ENCODE data around the gene HSPA1L. TPM values are rescaled to one million over a fixed set of nuclear protein-coding genes. Genes with fewer than 3 reads are reported as not detected.
"Not testable (repeated sequence)": the region's sequence is repeated elsewhere in the genome, so short reads cannot be mapped to it uniquely, and the experiment has no call there.

HSPA1L gene
- total and polyA plus RNA-seq, 4 donors, result 0.27 to 0.79 (median 0.47) TPM

DNA sequence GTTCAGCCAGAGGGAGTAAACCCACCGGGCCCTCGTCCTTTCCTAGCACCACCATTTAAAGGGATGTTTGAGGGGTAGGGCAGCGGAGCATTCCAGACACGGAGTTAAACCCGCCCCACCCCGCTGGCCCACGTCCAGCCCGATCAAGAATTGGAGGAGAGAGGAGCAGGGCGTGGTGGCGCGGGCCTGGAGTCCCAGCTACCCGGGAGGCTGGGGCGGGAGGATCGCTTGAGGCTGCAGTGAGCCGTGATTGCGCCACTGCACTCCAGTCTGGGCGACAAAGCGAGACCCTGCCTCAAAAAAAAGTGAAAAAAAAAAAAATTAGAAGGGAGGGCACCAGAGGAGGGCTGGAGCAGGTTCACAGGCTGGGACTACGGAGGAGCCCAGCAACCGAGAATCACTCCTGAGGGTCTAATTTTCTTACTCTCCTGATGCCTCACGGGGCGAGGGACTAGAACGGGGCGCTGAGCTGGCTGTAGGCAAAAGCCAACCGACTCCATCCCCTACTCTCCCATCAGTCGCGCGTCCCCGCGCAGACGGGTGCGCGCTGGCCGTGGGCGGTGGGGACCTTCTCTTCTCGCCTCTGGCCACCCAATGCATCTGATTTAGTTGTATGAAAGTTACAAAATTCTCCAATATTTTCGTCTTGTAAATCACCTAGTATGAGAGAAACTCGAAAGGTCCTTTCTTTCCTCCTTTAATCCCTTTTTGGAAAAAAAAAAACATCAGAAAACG is 6.4 kb upstream of the HSPA1L start:
- Histone ChIP-seq H3K27me3 (ENCODE audit: control insufficient read depth in 4 of 4, insufficient read depth in 4 of 4, low read length in 3 of 4) (no peaks in the 10 kb centered on the region), H3K4me3 (ENCODE audit: low read depth in 1 of 3, low read length in 3 of 3) (peak overlapping the region; percentile 43 to 61 (median 53)), H3K36me3 (ENCODE audit: control insufficient read depth in 4 of 4, insufficient read depth in 3 of 4, low read depth in 1 of 4, low read length in 3 of 4) (no peaks in the 10 kb centered on the region), H3K27ac (ENCODE audit: low read depth in 1 of 2, low read length in 2 of 2) (peak overlapping the region; percentile 98 to 99), H3K9ac (ENCODE audit: low read depth in 1 of 2, low read length in 2 of 2) (peak overlapping the region; percentile 52 to 83), H3K4me1 (ENCODE audit: control insufficient read depth in 4 of 4, insufficient read depth in 4 of 4, low read length in 3 of 4) (peaks cover 9 to 23% (median 16%) of the 10 kb centered on the region in 4 donors), H3K9me3 (ENCODE audit: control insufficient read depth in 4 of 4, low read length in 3 of 4) (no peaks in the 10 kb centered on the region)
- DNase-seq (ENCODE audit: low spot score), result peak; percentile 87
- 16% methylated on average over 39 of the region's 39 CpGs for WGBS
- no peak for TF ChIP-seq FOXA1 (IDR thresholded peaks at IDR 0.05)
- TF ChIP-seq, protein P1, sequence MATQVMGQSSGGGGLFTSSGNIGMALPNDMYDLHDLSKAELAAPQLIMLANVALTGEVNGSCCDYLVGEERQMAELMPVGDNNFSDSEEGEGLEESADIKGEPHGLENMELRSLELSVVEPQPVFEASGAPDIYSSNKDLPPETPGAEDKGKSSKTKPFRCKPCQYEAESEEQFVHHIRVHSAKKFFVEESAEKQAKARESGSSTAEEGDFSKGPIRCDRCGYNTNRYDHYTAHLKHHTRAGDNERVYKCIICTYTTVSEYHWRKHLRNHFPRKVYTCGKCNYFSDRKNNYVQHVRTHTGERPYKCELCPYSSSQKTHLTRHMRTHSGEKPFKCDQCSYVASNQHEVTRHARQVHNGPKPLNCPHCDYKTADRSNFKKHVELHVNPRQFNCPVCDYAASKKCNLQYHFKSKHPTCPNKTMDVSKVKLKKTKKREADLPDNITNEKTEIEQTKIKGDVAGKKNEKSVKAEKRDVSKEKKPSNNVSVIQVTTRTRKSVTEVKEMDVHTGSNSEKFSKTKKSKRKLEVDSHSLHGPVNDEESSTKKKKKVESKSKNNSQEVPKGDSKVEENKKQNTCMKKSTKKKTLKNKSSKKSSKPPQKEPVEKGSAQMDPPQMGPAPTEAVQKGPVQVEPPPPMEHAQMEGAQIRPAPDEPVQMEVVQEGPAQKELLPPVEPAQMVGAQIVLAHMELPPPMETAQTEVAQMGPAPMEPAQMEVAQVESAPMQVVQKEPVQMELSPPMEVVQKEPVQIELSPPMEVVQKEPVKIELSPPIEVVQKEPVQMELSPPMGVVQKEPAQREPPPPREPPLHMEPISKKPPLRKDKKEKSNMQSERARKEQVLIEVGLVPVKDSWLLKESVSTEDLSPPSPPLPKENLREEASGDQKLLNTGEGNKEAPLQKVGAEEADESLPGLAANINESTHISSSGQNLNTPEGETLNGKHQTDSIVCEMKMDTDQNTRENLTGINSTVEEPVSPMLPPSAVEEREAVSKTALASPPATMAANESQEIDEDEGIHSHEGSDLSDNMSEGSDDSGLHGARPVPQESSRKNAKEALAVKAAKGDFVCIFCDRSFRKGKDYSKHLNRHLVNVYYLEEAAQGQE (IDR thresholded peaks at IDR 0.05), result peak; percentile 1

DNA sequence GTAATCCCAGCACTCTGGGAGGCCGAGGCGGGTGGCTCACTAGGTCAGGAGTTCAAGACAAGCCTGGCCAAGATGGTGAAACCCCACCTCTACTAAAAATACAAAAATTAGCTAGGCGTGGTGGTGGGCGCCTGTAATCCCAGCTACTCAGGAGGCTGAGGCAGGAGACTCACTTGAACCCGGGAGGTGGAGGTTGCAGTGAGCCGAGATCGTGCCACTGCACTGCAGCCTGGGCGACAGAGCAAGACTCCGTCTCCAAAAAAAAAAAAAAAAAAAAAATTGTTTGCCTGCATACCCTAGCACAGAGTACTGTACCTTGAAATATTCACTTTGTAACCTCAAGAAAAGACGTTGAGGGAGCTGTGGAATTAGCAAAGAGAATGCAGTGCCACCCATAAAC is 5.3 kb upstream of the HSPA1L start:
- WGBS, result 89% methylated on average over 10 of the region's 10 CpGs
- not testable (repeated sequence) for H3K27ac ChIP-seq (ENCODE audit: low read depth in 1 of 2, low read length in 2 of 2); DNase-seq (ENCODE audit: low spot score); H3K27me3 ChIP-seq (ENCODE audit: control insufficient read depth in 4 of 4, insufficient read depth in 4 of 4, low read length in 3 of 4); H3K36me3 ChIP-seq (ENCODE audit: control insufficient read depth in 4 of 4, insufficient read depth in 3 of 4, low read depth in 1 of 4, low read length in 3 of 4); H3K9me3 ChIP-seq (ENCODE audit: control insufficient read depth in 4 of 4, low read length in 3 of 4); H3K9ac ChIP-seq (ENCODE audit: low read depth in 1 of 2, low read length in 2 of 2); H3K4me3 ChIP-seq (ENCODE audit: low read depth in 1 of 3, low read length in 3 of 3)
- H3K4me1 ChIP-seq (ENCODE audit: control insufficient read depth in 4 of 4, insufficient read depth in 4 of 4, low read length in 3 of 4), result peaks cover 9 to 23% (median 15%) of the 10 kb centered on the region in 4 donors

DNA sequence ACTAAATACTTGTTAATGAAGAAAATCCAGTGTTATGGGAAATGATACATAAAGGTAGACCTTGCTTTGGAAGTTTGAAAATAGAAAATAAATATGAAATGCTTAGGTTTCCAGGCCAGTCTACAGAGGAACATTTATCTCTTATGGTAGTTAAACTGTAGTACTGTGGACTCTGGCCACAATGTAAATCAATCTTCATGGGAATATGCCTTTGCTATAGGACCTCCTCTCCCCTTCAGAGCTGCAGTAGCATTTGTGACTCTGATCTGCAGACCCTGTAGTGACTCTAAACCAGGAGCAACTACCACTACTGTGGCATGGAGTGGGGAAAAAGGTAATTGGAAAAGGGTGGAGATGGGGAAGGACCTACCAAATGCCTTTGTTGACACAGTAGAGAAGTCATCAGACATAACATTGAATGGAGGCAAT is 4.8 kb upstream of the HSPA1L start:
- H3K9ac ChIP-seq (ENCODE audit: low read depth in 1 of 2, low read length in 2 of 2), result no peak overlapping the region
- no peak for DNase-seq (ENCODE audit: low spot score)
- no peaks in the 10 kb centered on the region for H3K9me3 ChIP-seq (ENCODE audit: control insufficient read depth in 4 of 4, low read length in 3 of 4)
- peak overlapping the region; percentile 54 to 55 for H3K27ac ChIP-seq (ENCODE audit: low read depth in 1 of 2, low read length in 2 of 2)
- peaks cover 9 to 23% (median 15%) of the 10 kb centered on the region in 4 donors for H3K4me1 ChIP-seq (ENCODE audit: control insufficient read depth in 4 of 4, insufficient read depth in 4 of 4, low read length in 3 of 4)
- H3K36me3 ChIP-seq (ENCODE audit: control insufficient read depth in 4 of 4, insufficient read depth in 3 of 4, low read depth in 1 of 4, low read length in 3 of 4), result no peaks in the 10 kb centered on the region
- H3K27me3 ChIP-seq (ENCODE audit: control insufficient read depth in 4 of 4, insufficient read depth in 4 of 4, low read length in 3 of 4), result no peaks in the 10 kb centered on the region
- H3K4me3 ChIP-seq (ENCODE audit: low read depth in 1 of 3, low read length in 3 of 3), result no peak overlapping the region
- TF ChIP-seq HNF4G (IDR thresholded peaks at IDR 0.05) (no peak), NR2F2 (IDR thresholded peaks at IDR 0.05) (peak; percentile 3), JUND (IDR thresholded peaks at IDR 0.05) (peak in 1 of 2 donors; percentile 2)
- TF ChIP-seq, protein P2, sequence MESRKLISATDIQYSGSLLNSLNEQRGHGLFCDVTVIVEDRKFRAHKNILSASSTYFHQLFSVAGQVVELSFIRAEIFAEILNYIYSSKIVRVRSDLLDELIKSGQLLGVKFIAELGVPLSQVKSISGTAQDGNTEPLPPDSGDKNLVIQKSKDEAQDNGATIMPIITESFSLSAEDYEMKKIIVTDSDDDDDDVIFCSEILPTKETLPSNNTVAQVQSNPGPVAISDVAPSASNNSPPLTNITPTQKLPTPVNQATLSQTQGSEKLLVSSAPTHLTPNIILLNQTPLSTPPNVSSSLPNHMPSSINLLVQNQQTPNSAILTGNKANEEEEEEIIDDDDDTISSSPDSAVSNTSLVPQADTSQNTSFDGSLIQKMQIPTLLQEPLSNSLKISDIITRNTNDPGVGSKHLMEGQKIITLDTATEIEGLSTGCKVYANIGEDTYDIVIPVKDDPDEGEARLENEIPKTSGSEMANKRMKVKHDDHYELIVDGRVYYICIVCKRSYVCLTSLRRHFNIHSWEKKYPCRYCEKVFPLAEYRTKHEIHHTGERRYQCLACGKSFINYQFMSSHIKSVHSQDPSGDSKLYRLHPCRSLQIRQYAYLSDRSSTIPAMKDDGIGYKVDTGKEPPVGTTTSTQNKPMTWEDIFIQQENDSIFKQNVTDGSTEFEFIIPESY (IDR thresholded peaks at IDR 0.05), result peak; percentile 9
